ENCODE measurements around the gene HAO2.
"Not testable (repeated sequence)": the region's sequence is repeated elsewhere in the genome, so short reads cannot be mapped to it uniquely, and the experiment has no call there.

Gene HAO2

GRCh38 chr1:119368554-119368953 is at the start of gene HAO2:
HAO2 (plus strand) TSS chr1:119368785; CDS start chr1:119381086, 12,301 bp downstream.
- DNase-seq: no peak

- DNase-seq: no peak
Observed at GRCh38 chr1:119320100-119320499, 48.5 kb upstream of the HAO2 start.

- no peak for DNase-seq
Observed at GRCh38 chr1:119321666-119322419, 46.7 kb upstream of the HAO2 start.

- no peak for DNase-seq
Observed at GRCh38 chr1:119323216-119323982, 45.2 kb upstream of the HAO2 start.

- no peak for DNase-seq
Observed at GRCh38 chr1:119324198-119324597, 44.4 kb upstream of the HAO2 start.

GRCh38 chr1:119326251-119326650 is 42.3 kb upstream of the HAO2 start:
- no peak for DNase-seq

GRCh38 chr1:119327094-119327449 is 41.5 kb upstream of the HAO2 start:
- DNase-seq: peak; percentile 60

- DNase-seq: peak; percentile 79
Observed at GRCh38 chr1:119327450-119328155, 41.0 kb upstream of the HAO2 start.

GRCh38 chr1:119329541-119330461 is 38.8 kb upstream of the HAO2 start:
- DNase-seq: no peak

- no peak for DNase-seq
Observed at GRCh38 chr1:119330466-119331189, 38.0 kb upstream of the HAO2 start.

GRCh38 chr1:119331190-119331515 is 37.4 kb upstream of the HAO2 start:
- DNase-seq: no peak

- DNase-seq: no peak
Observed at GRCh38 chr1:119331915-119332314, 36.7 kb upstream of the HAO2 start.

GRCh38 chr1:119332622-119333021 is 36.0 kb upstream of the HAO2 start:
- DNase-seq: no peak

GRCh38 chr1:119333163-119333896 is 35.3 kb upstream of the HAO2 start:
- DNase-seq: no peak

GRCh38 chr1:119333897-119334250 is 34.7 kb upstream of the HAO2 start:
- DNase-seq: not testable (repeated sequence)

GRCh38 chr1:119336848-119337247 is 31.7 kb upstream of the HAO2 start:
- no peak for DNase-seq

GRCh38 chr1:119338004-119338403 is 30.6 kb upstream of the HAO2 start:
- DNase-seq: no peak

- no peak for DNase-seq
Observed at GRCh38 chr1:119338757-119339156, 29.8 kb upstream of the HAO2 start.

GRCh38 chr1:119340861-119341261 is 27.7 kb upstream of the HAO2 start:
- DNase-seq: no peak

- DNase-seq: no peak
Observed at GRCh38 chr1:119341372-119341947, 27.1 kb upstream of the HAO2 start.

GRCh38 chr1:119345398-119345797 is 23.2 kb upstream of the HAO2 start:
- DNase-seq: no peak
